ENCODE data around the gene MRC1. TPM values are rescaled to one million over a fixed set of nuclear protein-coding genes. Genes with fewer than 3 reads are reported as not detected.

Gene MRC1
- total and polyA plus RNA-seq, 3 donors from 2014 or later, result 17.3 to 29.5 (median 20.4) TPM

- Histone ChIP-seq H3K36me3 (ENCODE audit: low read depth, missing control alignments) (no peaks in the 10 kb centered on the region), H3K27me3 (no peaks in the 10 kb centered on the region), H3K9me3 (no peaks in the 10 kb centered on the region), H3K4me3 (no peak overlapping the region), H3K4me1 (no peaks in the 10 kb centered on the region), H3K27ac (no peak overlapping the region)
- intact Hi-C loops (cut with DNase I; ENCODE audit: low total_unique reads), result no loop called here
- WGBS, 2 donors, result 81 to 89% methylated on average over 5 of the region's 5 CpGs
- no peak for DNase-seq
- TF ChIP-seq CTCF (IDR thresholded peaks at IDR 0.05) (no peak), POLR2A (IDR thresholded peaks at IDR 0.05) (no peak)
These were observed 33.5 kb downstream of the MRC1 start for GRCh38 chr10:17842641-17843040.

- intact Hi-C loops (cut with DNase I; ENCODE audit: low total_unique reads), result loop anchor here (5.0 kb wide), 1 partner anchor 370 kb away; no protein-coding TSS in a partner anchor
- Histone ChIP-seq H3K4me3 (no peak overlapping the region), H3K4me1 (no peaks in the 10 kb centered on the region), H3K36me3 (ENCODE audit: low read depth, missing control alignments) (no peaks in the 10 kb centered on the region), H3K27ac (no peak overlapping the region), H3K9me3 (no peaks in the 10 kb centered on the region), H3K27me3 (no peaks in the 10 kb centered on the region)
- DNase-seq, result no peak
- TF ChIP-seq POLR2A (IDR thresholded peaks at IDR 0.05), result no peak
- TF ChIP-seq CTCF (IDR thresholded peaks at IDR 0.05), result peak in 1 of 3 experiments; percentile 38
- WGBS, 2 donors, result 74 to 75% methylated on average over 5 of the region's 5 CpGs
These were observed 38.6 kb downstream of the MRC1 start for GRCh38 chr10:17847585-17848296.

- Histone ChIP-seq H3K27ac (no peak overlapping the region), H3K4me3 (no peak overlapping the region), H3K4me1 (no peaks in the 10 kb centered on the region), H3K9me3 (no peaks in the 10 kb centered on the region), H3K27me3 (no peaks in the 10 kb centered on the region), H3K36me3 (ENCODE audit: low read depth, missing control alignments) (no peaks in the 10 kb centered on the region)
- no peak for TF ChIP-seq CTCF (IDR thresholded peaks at IDR 0.05)
- TF ChIP-seq POLR2A (IDR thresholded peaks at IDR 0.05), result no peak
- intact Hi-C loops (cut with DNase I; ENCODE audit: low total_unique reads), result loop anchor here (5.0 kb wide), 1 partner anchor 369 kb away; no protein-coding TSS in a partner anchor
- DNase-seq, result no peak
- 87 to 89% methylated on average over 5 of the region's 5 CpGs for WGBS, 2 donors
These were observed 39.5 kb downstream of the MRC1 start for GRCh38 chr10:17848646-17849045.

- intact Hi-C loops (cut with DNase I; ENCODE audit: low total_unique reads), result no loop called here
- no peak for TF ChIP-seq POLR2A (IDR thresholded peaks at IDR 0.05)
- no peak for TF ChIP-seq CTCF (IDR thresholded peaks at IDR 0.05)
- no peak overlapping the region for H3K4me3 ChIP-seq
- DNase-seq, result no peak
- H3K4me1 ChIP-seq, result no peaks in the 10 kb centered on the region
- 88 to 98% methylated on average over 3 of the region's 3 CpGs for WGBS, 2 donors
- no peaks in the 10 kb centered on the region for H3K9me3 ChIP-seq
- H3K27ac ChIP-seq, result no peak overlapping the region
- no peaks in the 10 kb centered on the region for H3K36me3 ChIP-seq (ENCODE audit: low read depth, missing control alignments)
- no peaks in the 10 kb centered on the region for H3K27me3 ChIP-seq
These were observed 41.4 kb downstream of the MRC1 start for GRCh38 chr10:17850501-17850900.

GRCh38 chr10:17851611-17852010 lies 42.5 kb downstream of the MRC1 start:
- Histone ChIP-seq H3K9me3 (no peaks in the 10 kb centered on the region), H3K4me1 (no peaks in the 10 kb centered on the region), H3K27me3 (no peaks in the 10 kb centered on the region), H3K4me3 (no peak overlapping the region), H3K36me3 (ENCODE audit: low read depth, missing control alignments) (no peaks in the 10 kb centered on the region), H3K27ac (no peak overlapping the region)
- 52 to 62% methylated on average over 4 of the region's 4 CpGs for WGBS, 2 donors
- intact Hi-C loops (cut with DNase I; ENCODE audit: low total_unique reads), result no loop called here
- TF ChIP-seq CTCF (IDR thresholded peaks at IDR 0.05) (no peak), POLR2A (IDR thresholded peaks at IDR 0.05) (no peak)
- DNase-seq, result peak; percentile 29

All from testis (tissue), 3 donors.